ENCODE data around the gene MYO9A.

GRCh38 chr15:71853543-71853942 is 264.4 kb downstream of the MYO9A start:
- TF ChIP-seq CTCF (IDR thresholded peaks at IDR 0.05): no peak
- no peak for TF ChIP-seq POLR2AphosphoS5 (IDR thresholded peaks at IDR 0.05)
- TF ChIP-seq POLR2A (IDR thresholded peaks at IDR 0.05; ENCODE audit: low read depth): no peak
- no peak for TF ChIP-seq EP300 (IDR thresholded peaks at IDR 0.05)
